ENCODE measurements around the gene CENPE.
A peak's percentile ranks its signal among the peaks of the same experiment; 100 is the strongest.

CENPE gene

GRCh38 chr4:103099691-103100392 lies 98.3 kb downstream of the CENPE start, which contains the start of gene BDH2:
Gene BDH2 (minus strand): TSS chr4:103099834. CDS start chr4:103096254, 3,580 bp downstream.
- Histone ChIP-seq H3K36me3 (ENCODE audit: control insufficient read depth in 2 of 2, insufficient read depth in 2 of 2, low read length in 2 of 2) (no peaks in the 10 kb centered on the region), H3K9me3 (ENCODE audit: control insufficient read depth in 2 of 2, low read length in 2 of 2) (no peaks in the 10 kb centered on the region), H3K9ac (ENCODE audit: low read length in 2 of 2) (peak within 1 kb of the TSS; percentile 68 to 81), H3K27ac (ENCODE audit: low read length) (no peak within 1 kb of the TSS), H3K4me1 (ENCODE audit: control insufficient read depth, insufficient read depth, low read length) (peaks cover 9% of the 10 kb centered on the region), H3K4me3 (ENCODE audit: low read length in 2 of 2) (peak within 1 kb of the TSS; percentile 71 to 82), H3K27me3 (ENCODE audit: control insufficient read depth in 1 of 2, insufficient read depth in 2 of 2, low read length in 2 of 2) (no peaks in the 10 kb centered on the region)

GRCh38 chr4:103098756-103099440 lies 99.2 kb downstream of the CENPE start:
- Histone ChIP-seq H3K27me3 (ENCODE audit: control insufficient read depth in 1 of 2, insufficient read depth in 2 of 2, low read length in 2 of 2) (no peaks in the 10 kb centered on the region), H3K9me3 (ENCODE audit: control insufficient read depth in 2 of 2, low read length in 2 of 2) (no peaks in the 10 kb centered on the region), H3K4me1 (ENCODE audit: control insufficient read depth, insufficient read depth, low read length) (peaks cover 9% of the 10 kb centered on the region), H3K9ac (ENCODE audit: low read length in 2 of 2) (peak overlapping the region; percentile 68 to 81), H3K27ac (ENCODE audit: low read length) (no peak overlapping the region), H3K36me3 (ENCODE audit: control insufficient read depth in 2 of 2, insufficient read depth in 2 of 2, low read length in 2 of 2) (no peaks in the 10 kb centered on the region), H3K4me3 (ENCODE audit: low read length in 2 of 2) (peak overlapping the region; percentile 71 to 82)

- Histone ChIP-seq H3K9me3 (ENCODE audit: control insufficient read depth in 2 of 2, low read length in 2 of 2) (no peaks in the 10 kb centered on the region), H3K4me3 (ENCODE audit: low read length in 2 of 2) (peak overlapping the region; percentile 71 to 82), H3K36me3 (ENCODE audit: control insufficient read depth in 2 of 2, insufficient read depth in 2 of 2, low read length in 2 of 2) (no peaks in the 10 kb centered on the region), H3K27ac (ENCODE audit: low read length) (no peak overlapping the region), H3K4me1 (ENCODE audit: control insufficient read depth, insufficient read depth, low read length) (peaks cover 9% of the 10 kb centered on the region), H3K27me3 (ENCODE audit: control insufficient read depth in 1 of 2, insufficient read depth in 2 of 2, low read length in 2 of 2) (no peaks in the 10 kb centered on the region), H3K9ac (ENCODE audit: low read length in 2 of 2) (peak overlapping the region; percentile 68 to 81)
Observed at GRCh38 chr4:103098341-103098740, 99.8 kb downstream of the CENPE start.

GRCh38 chr4:103097112-103097511 lies 101.0 kb downstream of the CENPE start:
- no peaks in the 10 kb centered on the region for H3K9me3 ChIP-seq (ENCODE audit: control insufficient read depth in 2 of 2, low read length in 2 of 2)
- H3K36me3 ChIP-seq (ENCODE audit: control insufficient read depth in 2 of 2, insufficient read depth in 2 of 2, low read length in 2 of 2): peaks cover 0 to 2% of the 10 kb centered on the region in 2 donors
- no peak overlapping the region for H3K9ac ChIP-seq (ENCODE audit: low read length in 2 of 2)
- H3K4me3 ChIP-seq (ENCODE audit: low read length in 2 of 2): no peak overlapping the region
- H3K4me1 ChIP-seq (ENCODE audit: control insufficient read depth, insufficient read depth, low read length): peaks cover 9% of the 10 kb centered on the region
- H3K27ac ChIP-seq (ENCODE audit: low read length): no peak overlapping the region
- H3K27me3 ChIP-seq (ENCODE audit: control insufficient read depth in 1 of 2, insufficient read depth in 2 of 2, low read length in 2 of 2): no peaks in the 10 kb centered on the region

- H3K4me1 ChIP-seq (ENCODE audit: control insufficient read depth, insufficient read depth, low read length): peaks cover 9% of the 10 kb centered on the region
- H3K9ac ChIP-seq (ENCODE audit: low read length in 2 of 2): no peak overlapping the region
- no peak overlapping the region for H3K4me3 ChIP-seq (ENCODE audit: low read length in 2 of 2)
- H3K36me3 ChIP-seq (ENCODE audit: control insufficient read depth in 2 of 2, insufficient read depth in 2 of 2, low read length in 2 of 2): peaks cover 10 to 13% of the 10 kb centered on the region in 2 donors
- no peak overlapping the region for H3K27ac ChIP-seq (ENCODE audit: low read length)
- no peaks in the 10 kb centered on the region for H3K27me3 ChIP-seq (ENCODE audit: control insufficient read depth in 1 of 2, insufficient read depth in 2 of 2, low read length in 2 of 2)
- H3K9me3 ChIP-seq (ENCODE audit: control insufficient read depth in 2 of 2, low read length in 2 of 2): no peaks in the 10 kb centered on the region
Observed at GRCh38 chr4:103095080-103095479, 103.1 kb downstream of the CENPE start.

GRCh38 chr4:103092245-103092644 lies 105.9 kb downstream of the CENPE start:
- Histone ChIP-seq H3K9me3 (ENCODE audit: control insufficient read depth in 2 of 2, low read length in 2 of 2) (no peaks in the 10 kb centered on the region), H3K27ac (ENCODE audit: low read length) (no peak overlapping the region), H3K4me1 (ENCODE audit: control insufficient read depth, insufficient read depth, low read length) (peaks cover 2% of the 10 kb centered on the region), H3K27me3 (ENCODE audit: control insufficient read depth in 1 of 2, insufficient read depth in 2 of 2, low read length in 2 of 2) (no peaks in the 10 kb centered on the region), H3K36me3 (ENCODE audit: control insufficient read depth in 2 of 2, insufficient read depth in 2 of 2, low read length in 2 of 2) (peaks cover 29 to 30% of the 10 kb centered on the region in 2 donors), H3K4me3 (ENCODE audit: low read length in 2 of 2) (no peak overlapping the region), H3K9ac (ENCODE audit: low read length in 2 of 2) (no peak overlapping the region)

GRCh38 chr4:103091601-103092223 lies 106.4 kb downstream of the CENPE start:
- no peaks in the 10 kb centered on the region for H3K9me3 ChIP-seq (ENCODE audit: control insufficient read depth in 2 of 2, low read length in 2 of 2)
- H3K4me3 ChIP-seq (ENCODE audit: low read length in 2 of 2): no peak overlapping the region
- no peak overlapping the region for H3K9ac ChIP-seq (ENCODE audit: low read length in 2 of 2)
- no peaks in the 10 kb centered on the region for H3K4me1 ChIP-seq (ENCODE audit: control insufficient read depth, insufficient read depth, low read length)
- no peak overlapping the region for H3K27ac ChIP-seq (ENCODE audit: low read length)
- H3K36me3 ChIP-seq (ENCODE audit: control insufficient read depth in 2 of 2, insufficient read depth in 2 of 2, low read length in 2 of 2): peaks cover 34 to 35% of the 10 kb centered on the region in 2 donors
- H3K27me3 ChIP-seq (ENCODE audit: control insufficient read depth in 1 of 2, insufficient read depth in 2 of 2, low read length in 2 of 2): no peaks in the 10 kb centered on the region

GRCh38 chr4:103089481-103089880 lies 108.7 kb downstream of the CENPE start:
- Histone ChIP-seq H3K9me3 (ENCODE audit: control insufficient read depth in 2 of 2, low read length in 2 of 2) (no peaks in the 10 kb centered on the region), H3K4me3 (ENCODE audit: low read length in 2 of 2) (no peak overlapping the region), H3K36me3 (ENCODE audit: control insufficient read depth in 2 of 2, insufficient read depth in 2 of 2, low read length in 2 of 2) (peaks cover 46 to 47% of the 10 kb centered on the region in 2 donors), H3K4me1 (ENCODE audit: control insufficient read depth, insufficient read depth, low read length) (no peaks in the 10 kb centered on the region), H3K9ac (ENCODE audit: low read length in 2 of 2) (no peak overlapping the region), H3K27ac (ENCODE audit: low read length) (no peak overlapping the region), H3K27me3 (ENCODE audit: control insufficient read depth in 1 of 2, insufficient read depth in 2 of 2, low read length in 2 of 2) (no peaks in the 10 kb centered on the region)

GRCh38 chr4:103086551-103086950 lies 111.6 kb downstream of the CENPE start:
- H3K4me3 ChIP-seq (ENCODE audit: low read length in 2 of 2): no peak overlapping the region
- H3K27ac ChIP-seq (ENCODE audit: low read length): no peak overlapping the region
- peaks cover 49 to 50% of the 10 kb centered on the region in 2 donors for H3K36me3 ChIP-seq (ENCODE audit: control insufficient read depth in 2 of 2, insufficient read depth in 2 of 2, low read length in 2 of 2)
- H3K4me1 ChIP-seq (ENCODE audit: control insufficient read depth, insufficient read depth, low read length): no peaks in the 10 kb centered on the region
- H3K27me3 ChIP-seq (ENCODE audit: control insufficient read depth in 1 of 2, insufficient read depth in 2 of 2, low read length in 2 of 2): no peaks in the 10 kb centered on the region
- H3K9ac ChIP-seq (ENCODE audit: low read length in 2 of 2): no peak overlapping the region
- H3K9me3 ChIP-seq (ENCODE audit: control insufficient read depth in 2 of 2, low read length in 2 of 2): no peaks in the 10 kb centered on the region

GRCh38 chr4:103085555-103086196 lies 112.5 kb downstream of the CENPE start:
- no peak overlapping the region for H3K4me3 ChIP-seq (ENCODE audit: low read length in 2 of 2)
- no peak overlapping the region for H3K27ac ChIP-seq (ENCODE audit: low read length)
- H3K9ac ChIP-seq (ENCODE audit: low read length in 2 of 2): no peak overlapping the region
- H3K36me3 ChIP-seq (ENCODE audit: control insufficient read depth in 2 of 2, insufficient read depth in 2 of 2, low read length in 2 of 2): peaks cover 44 to 48% of the 10 kb centered on the region in 2 donors
- no peaks in the 10 kb centered on the region for H3K9me3 ChIP-seq (ENCODE audit: control insufficient read depth in 2 of 2, low read length in 2 of 2)
- H3K27me3 ChIP-seq (ENCODE audit: control insufficient read depth in 1 of 2, insufficient read depth in 2 of 2, low read length in 2 of 2): no peaks in the 10 kb centered on the region
- H3K4me1 ChIP-seq (ENCODE audit: control insufficient read depth, insufficient read depth, low read length): no peaks in the 10 kb centered on the region
